ENCODE data around the gene GBA3.

The GBA3 gene

GRCh38 chr4:22676063-22676462, 16.7 kb upstream of the GBA3 start:
- no peaks in the 10 kb centered on the region for H3K36me3 Mint-ChIP-seq (ENCODE audit: insufficient read depth)
- H3K27ac Mint-ChIP-seq, result no peak overlapping the region
- no peaks in the 10 kb centered on the region for H3K27me3 Mint-ChIP-seq
- H3K9me3 Mint-ChIP-seq, result peaks cover 1 to 16% of the 10 kb centered on the region in 2 donors
- no peak overlapping the region for H3K4me3 Mint-ChIP-seq
- peaks cover 0 to 3% of the 10 kb centered on the region in 2 donors for H3K4me1 Mint-ChIP-seq (ENCODE audit: low read depth in 2 of 2)
- DNase-seq (no peak), ATAC-seq (replicated peaks) (no peak)

- ATAC-seq (replicated peaks) (no peak), DNase-seq (no peak)
- Mint-ChIP-seq H3K4me1 (ENCODE audit: low read depth in 2 of 2) (peaks cover 0 to under 1% of the 10 kb centered on the region in 2 donors), H3K36me3 (ENCODE audit: insufficient read depth) (no peaks in the 10 kb centered on the region), H3K27me3 (no peaks in the 10 kb centered on the region), H3K4me3 (no peak overlapping the region), H3K9me3 (peaks cover 1 to 16% of the 10 kb centered on the region in 2 donors), H3K27ac (no peak overlapping the region)
Measured at GRCh38 chr4:22677780-22678179, 15.0 kb upstream of the GBA3 start.

GRCh38 chr4:22678940-22679854, 13.5 kb upstream of the GBA3 start:
- H3K27ac Mint-ChIP-seq, result no peak overlapping the region

GRCh38 chr4:22680065-22680642, 12.6 kb upstream of the GBA3 start:
- H3K4me3 Mint-ChIP-seq, result no peak overlapping the region
- H3K4me1 Mint-ChIP-seq (ENCODE audit: low read depth in 2 of 2), result no peaks in the 10 kb centered on the region
- DNase-seq (no peak), ATAC-seq (replicated peaks) (no peak)
- H3K27ac Mint-ChIP-seq, result no peak overlapping the region
- peaks cover 0 to 19% of the 10 kb centered on the region in 2 donors for H3K9me3 Mint-ChIP-seq
- no peaks in the 10 kb centered on the region for H3K36me3 Mint-ChIP-seq (ENCODE audit: insufficient read depth)
- H3K27me3 Mint-ChIP-seq, result no peaks in the 10 kb centered on the region

More at GRCh38 chr4:22678940-22679854, 13.5 kb upstream of the GBA3 start:
- Mint-ChIP-seq H3K27me3 (no peaks in the 10 kb centered on the region), H3K4me3 (no peak overlapping the region), H3K36me3 (ENCODE audit: insufficient read depth) (no peaks in the 10 kb centered on the region), H3K9me3 (peaks cover 1 to 16% of the 10 kb centered on the region in 2 donors), H3K4me1 (ENCODE audit: low read depth in 2 of 2) (no peaks in the 10 kb centered on the region)
- no peak for DNase-seq
- no peak for ATAC-seq (replicated peaks)

GRCh38 chr4:22683726-22684125, 9.0 kb upstream of the GBA3 start:
- no peak overlapping the region for H3K27ac Mint-ChIP-seq
- ATAC-seq (replicated peaks) (no peak), DNase-seq (no peak)
- H3K4me3 Mint-ChIP-seq, result no peak overlapping the region
- H3K9me3 Mint-ChIP-seq, result peaks cover 1 to 14% of the 10 kb centered on the region in 2 donors
- no peaks in the 10 kb centered on the region for H3K4me1 Mint-ChIP-seq (ENCODE audit: low read depth in 2 of 2)
- H3K36me3 Mint-ChIP-seq (ENCODE audit: insufficient read depth), result no peaks in the 10 kb centered on the region
- no peaks in the 10 kb centered on the region for H3K27me3 Mint-ChIP-seq

- H3K36me3 Mint-ChIP-seq (ENCODE audit: insufficient read depth), result no peaks in the 10 kb centered on the region
- H3K27ac Mint-ChIP-seq, result no peak overlapping the region
- H3K4me3 Mint-ChIP-seq, result no peak overlapping the region
- H3K9me3 Mint-ChIP-seq, result peaks cover 1 to 14% of the 10 kb centered on the region in 2 donors
- ATAC-seq (replicated peaks) (no peak), DNase-seq (no peak)
- H3K27me3 Mint-ChIP-seq, result no peaks in the 10 kb centered on the region
- no peaks in the 10 kb centered on the region for H3K4me1 Mint-ChIP-seq (ENCODE audit: low read depth in 2 of 2)
Measured at GRCh38 chr4:22686141-22686540, 6.6 kb upstream of the GBA3 start.

- H3K27me3 Mint-ChIP-seq, result no peaks in the 10 kb centered on the region
- no peak for DNase-seq
- no peaks in the 10 kb centered on the region for H3K4me1 Mint-ChIP-seq (ENCODE audit: low read depth in 2 of 2)
- H3K9me3 Mint-ChIP-seq, result peaks cover 1 to 14% of the 10 kb centered on the region in 2 donors
- no peak for ATAC-seq (replicated peaks)
- no peak overlapping the region for H3K27ac Mint-ChIP-seq
- H3K36me3 Mint-ChIP-seq (ENCODE audit: insufficient read depth), result no peaks in the 10 kb centered on the region
- H3K4me3 Mint-ChIP-seq, result no peak overlapping the region
Measured at GRCh38 chr4:22688236-22688635, 4.5 kb upstream of the GBA3 start.

GRCh38 chr4:22689428-22689827, 3.3 kb upstream of the GBA3 start:
- H3K9me3 Mint-ChIP-seq, result peaks cover 3 to 13% of the 10 kb centered on the region in 2 donors
- no peaks in the 10 kb centered on the region for H3K27me3 Mint-ChIP-seq
- no peak for DNase-seq
- no peak overlapping the region for H3K27ac Mint-ChIP-seq
- no peaks in the 10 kb centered on the region for H3K4me1 Mint-ChIP-seq (ENCODE audit: low read depth in 2 of 2)
- ATAC-seq (replicated peaks), result no peak
- no peaks in the 10 kb centered on the region for H3K36me3 Mint-ChIP-seq (ENCODE audit: insufficient read depth)
- no peak overlapping the region for H3K4me3 Mint-ChIP-seq

GRCh38 chr4:22695029-22695428, 2.3 kb downstream of the GBA3 start:
- H3K36me3 Mint-ChIP-seq (ENCODE audit: insufficient read depth), result no peaks in the 10 kb centered on the region
- H3K27ac Mint-ChIP-seq, result no peak overlapping the region
- ATAC-seq (replicated peaks) (no peak), DNase-seq (no peak)
- H3K4me3 Mint-ChIP-seq, result no peak overlapping the region
- H3K9me3 Mint-ChIP-seq, result peaks cover 0 to 4% of the 10 kb centered on the region in 2 donors
- no peaks in the 10 kb centered on the region for H3K27me3 Mint-ChIP-seq
- no peaks in the 10 kb centered on the region for H3K4me1 Mint-ChIP-seq (ENCODE audit: low read depth in 2 of 2)

GRCh38 chr4:22695917-22696316, 3.2 kb downstream of the GBA3 start:
- DNase-seq, result no peak
- Mint-ChIP-seq H3K27me3 (no peaks in the 10 kb centered on the region), H3K9me3 (peaks cover 8% of the 10 kb centered on the region in 2 donors), H3K4me1 (ENCODE audit: low read depth in 2 of 2) (no peaks in the 10 kb centered on the region), H3K27ac (no peak overlapping the region), H3K4me3 (no peak overlapping the region), H3K36me3 (ENCODE audit: insufficient read depth) (no peaks in the 10 kb centered on the region)
- ATAC-seq (replicated peaks), result no peak

GRCh38 chr4:22703912-22704311, 11.2 kb downstream of the GBA3 start:
- DNase-seq (no peak), ATAC-seq (replicated peaks) (no peak)
- Mint-ChIP-seq H3K9me3 (peaks cover 9 to 13% of the 10 kb centered on the region in 2 donors), H3K4me1 (ENCODE audit: low read depth in 2 of 2) (no peaks in the 10 kb centered on the region), H3K36me3 (ENCODE audit: insufficient read depth) (no peaks in the 10 kb centered on the region), H3K27ac (no peak overlapping the region), H3K27me3 (no peaks in the 10 kb centered on the region), H3K4me3 (no peak overlapping the region)

- H3K4me1 Mint-ChIP-seq (ENCODE audit: low read depth in 2 of 2), result no peaks in the 10 kb centered on the region
- H3K9me3 Mint-ChIP-seq, result peaks cover 0 to 3% of the 10 kb centered on the region in 2 donors
- DNase-seq, result no peak
- no peaks in the 10 kb centered on the region for H3K36me3 Mint-ChIP-seq (ENCODE audit: insufficient read depth)
- no peak overlapping the region for H3K4me3 Mint-ChIP-seq
- H3K27me3 Mint-ChIP-seq, result no peaks in the 10 kb centered on the region
- no peak for ATAC-seq (replicated peaks)
- no peak overlapping the region for H3K27ac Mint-ChIP-seq
Measured at GRCh38 chr4:22707390-22707789, 14.7 kb downstream of the GBA3 start.

GRCh38 chr4:22708961-22709360, 16.2 kb downstream of the GBA3 start:
- Mint-ChIP-seq H3K36me3 (ENCODE audit: insufficient read depth) (no peaks in the 10 kb centered on the region), H3K4me3 (no peak overlapping the region), H3K4me1 (ENCODE audit: low read depth in 2 of 2) (no peaks in the 10 kb centered on the region), H3K9me3 (no peaks in the 10 kb centered on the region), H3K27me3 (no peaks in the 10 kb centered on the region), H3K27ac (no peak overlapping the region)
- DNase-seq (no peak), ATAC-seq (replicated peaks) (no peak)

GRCh38 chr4:22712105-22712504, 19.4 kb downstream of the GBA3 start:
- Mint-ChIP-seq H3K4me3 (no peak overlapping the region), H3K9me3 (no peaks in the 10 kb centered on the region), H3K36me3 (ENCODE audit: insufficient read depth) (no peaks in the 10 kb centered on the region), H3K27me3 (no peaks in the 10 kb centered on the region), H3K4me1 (ENCODE audit: low read depth in 2 of 2) (no peaks in the 10 kb centered on the region), H3K27ac (no peak overlapping the region)
- no peak for ATAC-seq (replicated peaks)
- DNase-seq, result no peak
